GM19328 (cell line): ENCODE data around the gene RASSF5.
"Not testable (repeated sequence)": the region's sequence is repeated elsewhere in the genome, so short reads cannot be mapped to it uniquely, and the experiment has no call there.

ENCODE experiments used
- ATAC-seq: cut with Tn5 transposase; IDR thresholded peaks from one replicate; pipeline ENCODE4 v1.9.1; 2021; ENCODE audit warnings: mild to moderate bottlenecking, moderate library complexity; ENCODE audit not compliant: unreplicated experiment

The RASSF5 gene

DNA sequence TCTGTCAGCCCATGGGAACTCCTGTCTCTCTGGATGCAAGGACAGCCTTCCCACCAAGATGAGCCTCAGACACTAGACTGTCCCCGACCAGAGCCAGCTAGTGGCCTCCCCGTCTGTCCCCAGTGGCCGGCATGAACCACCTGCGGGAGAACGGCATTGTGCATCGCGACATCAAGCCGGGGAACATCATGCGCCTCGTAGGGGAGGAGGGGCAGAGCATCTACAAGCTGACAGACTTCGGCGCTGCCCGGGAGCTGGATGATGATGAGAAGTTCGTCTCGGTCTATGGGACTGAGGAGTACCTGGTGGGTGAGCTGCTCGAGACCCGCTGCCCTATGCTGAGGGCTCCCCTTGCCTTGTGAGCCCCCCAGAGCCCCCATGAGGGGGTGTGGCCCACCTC lies 31.3 kb upstream of the RASSF5 start:
- no peak for ATAC-seq

DNA sequence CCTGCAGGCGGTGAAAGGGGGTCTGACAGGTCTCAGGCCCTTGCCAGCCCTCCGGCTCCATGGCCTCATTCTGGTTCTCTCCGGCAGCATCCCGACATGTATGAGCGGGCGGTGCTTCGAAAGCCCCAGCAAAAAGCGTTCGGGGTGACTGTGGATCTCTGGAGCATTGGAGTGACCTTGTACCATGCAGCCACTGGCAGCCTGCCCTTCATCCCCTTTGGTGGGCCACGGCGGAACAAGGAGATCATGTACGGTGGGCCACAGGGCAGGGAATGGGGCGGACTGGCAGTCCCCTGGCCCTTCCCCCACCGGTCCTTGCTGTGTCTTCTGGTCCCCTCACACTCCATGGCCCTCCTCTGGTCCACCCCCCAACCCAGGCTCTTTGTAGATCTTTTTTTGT lies 30.7 kb upstream of the RASSF5 start:
- ATAC-seq, result no peak

DNA sequence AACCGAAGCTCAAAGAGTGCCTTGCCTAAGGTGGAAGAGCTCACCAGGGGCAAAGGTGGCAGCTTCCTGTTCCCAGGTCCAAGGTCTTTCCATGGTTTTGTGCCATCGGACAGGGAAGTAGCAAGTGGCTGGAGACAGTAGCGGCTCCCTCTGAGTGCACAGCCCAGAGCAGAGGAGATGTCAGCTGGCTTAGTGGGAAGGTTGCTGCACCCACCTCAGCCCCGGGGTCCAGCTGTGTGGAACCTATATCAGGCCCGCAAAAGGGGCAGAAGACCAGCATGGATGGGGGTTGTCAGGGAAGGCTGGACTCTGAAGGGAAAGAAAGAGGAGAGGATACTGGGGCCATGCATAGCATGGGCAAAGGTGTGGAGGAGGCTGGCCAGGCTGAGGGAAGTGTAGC lies 30.2 kb upstream of the RASSF5 start:
- ATAC-seq, result no peak

DNA sequence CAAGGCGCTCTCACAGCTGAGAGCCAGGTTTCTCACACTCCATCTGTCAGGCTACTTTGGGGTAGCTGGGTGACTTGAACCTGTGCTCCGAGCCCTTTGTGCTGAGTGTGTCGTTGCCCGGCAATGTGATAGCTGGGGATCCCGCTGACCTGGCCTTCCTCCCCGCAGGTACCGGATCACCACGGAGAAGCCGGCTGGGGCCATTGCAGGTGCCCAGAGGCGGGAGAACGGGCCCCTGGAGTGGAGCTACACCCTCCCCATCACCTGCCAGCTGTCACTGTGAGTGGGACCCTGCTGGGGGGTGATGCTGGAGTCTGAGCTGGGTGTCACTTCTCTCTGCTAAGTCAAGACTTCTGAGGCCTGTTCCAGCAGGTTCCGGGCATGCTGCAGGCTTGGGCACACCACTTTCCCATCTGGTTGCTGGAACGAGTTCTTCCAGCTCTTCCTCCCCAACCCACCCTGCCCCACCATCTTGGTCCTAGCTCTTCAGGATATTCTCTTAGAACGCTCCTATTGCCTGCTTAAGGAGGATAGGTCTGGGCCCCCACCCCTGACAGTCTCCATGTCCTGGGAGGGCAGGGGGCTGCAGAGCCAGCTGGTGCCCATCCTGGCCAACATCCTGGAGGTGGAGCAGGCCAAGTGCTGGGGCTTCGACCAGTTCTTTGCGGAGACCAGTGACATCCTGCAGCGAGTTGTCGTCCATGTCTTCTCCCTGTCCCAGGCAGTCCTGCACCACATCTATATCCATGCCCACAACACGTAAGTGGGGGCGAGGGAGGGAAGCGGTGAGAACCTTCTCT lies 29.6 kb upstream of the RASSF5 start:
- no peak for ATAC-seq

DNA sequence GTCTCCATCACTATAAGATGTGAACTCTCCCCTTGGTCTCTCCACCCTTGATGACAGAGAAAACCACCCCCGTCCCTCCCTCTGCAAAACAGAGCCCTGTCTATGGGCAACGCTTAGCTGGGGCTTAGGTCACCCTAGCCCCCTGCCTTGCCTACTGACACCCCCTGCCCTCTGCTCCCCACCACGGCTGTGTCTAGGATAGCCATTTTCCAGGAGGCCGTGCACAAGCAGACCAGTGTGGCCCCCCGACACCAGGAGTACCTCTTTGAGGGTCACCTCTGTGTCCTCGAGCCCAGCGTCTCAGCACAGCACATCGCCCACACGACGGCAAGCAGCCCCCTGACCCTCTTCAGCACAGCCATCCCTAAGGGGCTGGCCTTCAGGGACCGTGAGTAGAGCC lies 28.6 kb upstream of the RASSF5 start:
- ATAC-seq, result no peak

DNA sequence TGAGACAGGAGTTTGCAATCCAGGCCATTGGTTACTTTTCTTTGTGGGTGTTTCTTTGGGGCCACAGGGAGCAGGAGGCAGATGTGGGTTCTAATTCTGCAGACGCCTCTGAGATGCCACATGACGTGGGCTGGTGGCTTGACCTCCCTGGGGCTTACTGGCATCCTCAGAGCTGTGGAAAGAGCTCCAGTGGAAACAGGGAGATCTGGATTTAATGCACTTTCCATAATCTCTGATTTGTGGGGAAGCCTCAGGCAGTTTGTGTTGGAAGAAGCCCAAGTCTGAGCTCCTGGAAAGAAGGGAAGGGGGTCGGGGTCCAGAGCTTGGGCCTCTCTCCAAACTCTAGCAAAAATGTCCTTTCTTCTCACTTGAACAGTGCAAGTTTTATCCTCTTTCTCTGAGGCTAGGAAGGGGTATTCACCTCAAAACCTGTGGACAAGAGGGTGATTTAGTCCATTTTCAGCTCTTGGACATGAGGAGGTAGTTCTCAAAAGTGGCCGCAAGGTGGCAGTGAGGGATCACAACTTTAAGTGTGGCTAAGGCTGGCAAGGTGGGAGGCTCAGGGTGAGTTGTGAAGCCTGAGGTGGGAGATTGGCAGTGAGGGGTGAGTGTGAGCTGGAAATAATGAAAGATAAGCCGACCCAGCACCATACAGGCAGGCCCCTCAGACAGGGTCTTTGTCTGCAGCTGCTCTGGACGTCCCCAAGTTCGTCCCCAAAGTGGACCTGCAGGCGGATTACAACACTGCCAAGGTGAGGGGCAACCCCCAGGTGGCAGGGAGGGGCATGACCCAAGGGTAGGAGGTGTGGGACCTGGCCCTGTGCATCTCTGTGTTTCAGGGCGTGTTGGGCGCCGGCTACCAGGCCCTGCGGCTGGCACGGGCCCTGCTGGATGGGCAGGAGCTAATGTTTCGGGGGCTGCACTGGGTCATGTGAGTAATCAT lies 27.9 kb upstream of the RASSF5 start:
- ATAC-seq, result no peak

DNA sequence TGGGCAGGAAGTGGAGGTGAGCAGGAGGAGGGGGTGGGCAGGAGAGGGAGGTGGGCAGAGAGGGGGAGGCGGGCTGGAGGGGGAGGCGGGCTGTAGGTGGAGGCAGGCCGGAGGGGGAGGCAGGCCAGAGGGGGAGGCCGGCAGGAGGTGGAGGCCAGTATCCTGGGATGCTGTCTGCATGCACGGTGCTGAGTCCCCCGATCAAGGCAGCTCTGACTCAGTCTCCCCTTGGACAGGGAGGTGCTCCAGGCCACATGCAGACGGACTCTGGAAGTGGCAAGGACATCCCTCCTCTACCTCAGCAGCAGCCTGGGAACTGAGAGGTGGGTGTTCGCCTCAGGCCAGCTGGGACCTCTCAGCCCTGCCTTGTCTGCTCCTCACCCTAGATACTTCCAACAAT lies 27.1 kb upstream of the RASSF5 start:
- no peak for ATAC-seq

DNA sequence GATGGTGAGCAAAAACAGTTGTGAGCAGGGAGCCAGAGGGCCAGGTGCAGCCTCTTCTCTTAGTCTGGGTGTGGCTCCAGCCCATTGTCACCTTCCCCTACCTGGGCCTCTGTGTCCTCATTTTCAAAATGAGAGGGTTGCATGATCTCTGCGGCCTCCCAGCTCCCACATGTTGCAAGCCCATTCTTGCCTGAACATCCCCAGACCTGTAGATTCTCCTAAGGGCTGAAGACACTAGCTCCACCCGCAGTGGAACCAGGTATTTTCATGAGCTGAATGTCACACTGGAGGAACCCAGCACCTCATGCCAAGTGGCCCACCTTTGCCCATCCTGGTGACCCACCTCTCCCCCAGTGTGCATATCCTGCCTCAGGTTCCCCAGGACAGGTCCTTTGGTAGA lies 24.7 kb upstream of the RASSF5 start:
- ATAC-seq, result no peak

DNA sequence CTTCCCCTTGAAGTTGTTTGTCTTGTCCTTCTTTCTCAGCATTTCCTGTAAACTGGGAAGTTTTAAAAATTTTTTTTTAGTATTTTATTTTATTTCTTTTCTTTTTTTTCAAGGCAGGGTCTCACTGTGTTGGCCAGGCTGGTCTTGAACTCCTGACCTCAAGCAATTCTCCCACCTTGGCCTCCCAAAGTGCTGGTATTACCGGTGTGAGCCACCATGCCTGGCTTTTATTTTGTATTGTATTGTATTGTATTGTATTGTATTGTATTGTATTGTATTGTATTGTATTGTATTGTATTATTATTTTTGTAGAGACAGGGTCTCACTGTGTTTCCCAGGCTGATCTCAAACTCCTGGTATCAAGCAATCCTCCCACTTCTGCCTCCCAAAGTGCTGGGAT lies 23.5 kb upstream of the RASSF5 start:
- not testable (repeated sequence) for ATAC-seq

DNA sequence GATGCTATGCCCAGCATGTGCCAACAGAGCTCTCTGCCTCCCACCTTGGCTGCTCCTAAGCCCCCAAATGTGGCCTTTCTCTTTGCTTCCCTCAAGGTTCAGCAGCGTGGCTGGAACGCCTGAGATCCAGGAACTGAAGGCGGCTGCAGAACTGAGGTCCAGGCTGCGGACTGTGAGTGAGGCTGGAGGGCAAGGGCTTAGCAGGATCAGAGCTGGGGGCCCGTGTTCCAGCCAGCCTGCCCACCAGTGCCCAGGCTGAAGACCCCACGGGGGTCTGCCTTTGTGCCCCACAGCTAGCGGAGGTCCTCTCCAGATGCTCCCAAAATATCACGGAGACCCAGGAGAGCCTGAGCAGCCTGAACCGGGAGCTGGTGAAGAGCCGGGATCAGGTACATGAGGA lies 22.4 kb upstream of the RASSF5 start:
- ATAC-seq, result no peak

DNA sequence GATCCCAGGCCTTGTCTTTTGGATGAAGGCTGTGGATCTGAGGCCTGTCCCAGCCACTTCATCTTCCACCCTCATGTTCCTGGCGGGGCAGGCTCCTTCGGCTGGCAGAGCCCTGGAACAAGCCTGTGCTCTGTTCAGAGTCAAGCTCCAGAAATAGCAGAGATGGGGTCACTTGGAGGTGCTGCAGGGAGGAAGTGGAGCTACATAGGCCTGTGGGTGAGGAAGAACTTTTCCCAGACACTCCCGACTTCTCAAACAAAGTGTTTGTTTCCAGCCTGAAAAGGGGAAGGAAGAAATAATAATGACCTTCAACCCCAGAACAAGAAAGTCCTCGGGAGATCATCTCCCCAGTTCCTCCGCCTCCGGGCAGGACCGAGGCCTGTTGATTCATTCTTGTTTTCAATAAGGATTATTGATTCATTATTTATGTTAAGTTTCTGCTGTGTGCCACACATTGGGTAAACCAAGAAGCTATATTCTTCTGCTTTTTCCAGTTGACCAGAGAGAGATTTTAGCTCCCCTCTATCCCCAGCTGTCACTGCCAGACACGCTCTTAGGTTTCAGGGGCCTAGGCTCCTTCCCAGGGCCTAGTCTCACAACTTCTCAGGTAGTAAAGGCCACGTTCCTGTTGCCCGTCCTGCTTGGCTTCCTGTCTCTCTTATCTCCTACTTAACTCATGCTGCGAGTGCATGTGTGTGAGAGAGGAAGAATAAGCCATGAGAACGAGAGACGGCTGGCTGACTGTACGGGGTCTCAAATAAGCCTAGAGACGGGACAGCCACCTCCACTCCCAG lies 20.1 kb upstream of the RASSF5 start:
- ATAC-seq, result no peak

DNA sequence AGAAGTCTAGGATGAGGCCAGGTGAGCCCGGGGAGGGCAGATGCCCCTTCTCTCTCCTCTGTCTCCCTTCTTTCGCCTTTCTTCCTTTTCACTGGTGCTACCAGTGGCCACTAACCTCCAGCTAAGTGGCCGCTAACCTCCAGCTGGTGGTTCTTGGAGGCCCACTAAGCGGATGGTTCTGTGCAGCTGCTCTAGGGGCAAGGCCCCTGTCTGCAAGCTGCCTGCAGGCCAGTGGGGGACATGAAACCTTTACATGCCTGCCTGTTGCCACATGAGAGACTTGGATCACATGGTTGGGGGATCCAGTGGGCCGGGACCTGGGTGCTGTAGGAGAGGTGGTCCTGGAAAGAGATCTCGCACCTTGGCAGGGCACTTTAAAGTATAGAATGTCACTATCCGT lies 19.4 kb upstream of the RASSF5 start:
- ATAC-seq, result no peak

DNA sequence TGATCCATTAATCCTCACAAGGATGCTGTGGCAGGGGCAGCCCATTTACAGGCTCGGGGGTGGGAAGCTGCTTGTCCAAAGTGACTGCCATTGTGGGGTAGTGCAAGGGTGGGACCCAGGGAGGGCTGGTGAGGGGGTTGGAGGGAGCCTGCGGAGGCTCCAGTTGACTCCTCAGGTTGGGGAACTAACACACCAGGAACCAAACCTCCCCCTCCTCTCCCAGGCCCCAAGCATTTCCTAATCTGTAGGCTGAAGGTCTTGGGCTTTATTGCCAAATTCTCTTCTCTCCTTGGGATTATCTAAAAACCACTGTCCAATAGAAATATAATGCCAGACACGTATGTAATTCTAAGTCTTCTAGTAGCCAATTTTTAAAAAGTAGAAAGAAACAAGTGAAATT lies 18.9 kb upstream of the RASSF5 start:
- no peak for ATAC-seq

DNA sequence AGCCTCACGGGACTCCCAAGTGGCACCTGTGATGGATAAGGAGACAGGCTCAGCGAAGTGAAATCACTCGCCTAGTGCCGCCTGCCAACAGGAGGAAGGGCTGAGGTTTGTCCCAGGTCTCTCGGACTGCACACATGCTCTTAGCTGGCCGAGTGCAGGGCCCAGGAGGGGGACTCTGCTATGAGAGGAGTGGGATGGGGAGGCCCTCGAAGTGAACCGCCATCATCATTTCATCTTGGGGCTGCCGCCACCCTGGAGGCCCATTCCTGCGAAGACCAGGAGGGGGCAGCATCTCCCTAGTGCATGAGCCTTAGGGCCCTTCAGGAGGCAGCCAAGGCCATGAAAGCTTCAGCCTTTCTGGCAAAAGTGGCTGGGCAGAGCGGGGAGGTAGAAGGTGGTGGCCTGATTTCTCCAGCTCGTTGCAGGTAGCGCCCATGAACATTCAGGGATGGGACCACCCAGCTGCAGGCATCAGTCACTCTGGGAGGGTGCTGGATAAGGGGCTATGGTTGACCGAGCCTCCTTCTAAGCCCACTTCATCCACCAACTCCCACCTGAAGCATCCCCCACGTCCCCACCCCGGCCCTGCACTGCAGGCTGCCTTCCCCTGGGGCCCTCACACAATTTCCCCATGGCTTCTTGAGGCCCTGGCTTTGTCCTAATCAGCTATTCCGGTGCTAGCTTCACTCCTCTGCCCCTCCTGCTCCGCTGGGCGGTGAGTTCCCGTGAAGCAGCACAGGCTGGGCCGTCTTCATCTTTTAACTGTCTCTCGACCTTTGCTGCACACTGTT lies 17.2 kb upstream of the RASSF5 start:
- ATAC-seq, result no peak

DNA sequence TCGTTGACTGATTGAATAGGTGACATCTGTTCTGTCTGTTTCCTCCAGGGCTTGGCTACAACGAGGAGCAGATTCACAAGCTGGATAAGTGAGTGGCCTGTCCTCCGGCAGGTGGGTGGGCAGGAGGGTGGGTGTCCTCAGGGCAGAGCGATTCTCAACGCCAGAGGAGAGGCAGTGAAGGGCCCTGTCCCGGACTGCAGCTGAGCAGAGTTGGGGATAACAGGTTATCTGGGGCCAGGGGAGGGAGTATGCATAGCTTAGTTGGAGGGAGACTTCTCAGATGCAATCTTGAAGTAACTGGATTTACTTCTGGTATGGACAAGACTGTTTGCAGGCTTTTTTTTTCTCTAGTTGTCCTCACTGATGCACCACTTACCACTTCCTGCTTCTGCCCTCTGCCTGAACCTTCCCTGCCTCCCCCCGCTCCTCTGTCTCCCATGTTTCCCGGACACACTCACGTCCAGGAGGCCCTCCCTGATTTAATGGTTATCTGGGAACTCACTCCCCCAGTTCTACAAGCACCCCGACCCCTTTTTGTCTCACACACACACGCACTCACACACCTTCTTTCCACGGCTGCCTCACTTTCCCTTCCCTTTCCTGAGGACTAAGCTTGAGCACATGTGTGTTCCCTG lies 16.4 kb upstream of the RASSF5 start:
- ATAC-seq, result no peak

DNA sequence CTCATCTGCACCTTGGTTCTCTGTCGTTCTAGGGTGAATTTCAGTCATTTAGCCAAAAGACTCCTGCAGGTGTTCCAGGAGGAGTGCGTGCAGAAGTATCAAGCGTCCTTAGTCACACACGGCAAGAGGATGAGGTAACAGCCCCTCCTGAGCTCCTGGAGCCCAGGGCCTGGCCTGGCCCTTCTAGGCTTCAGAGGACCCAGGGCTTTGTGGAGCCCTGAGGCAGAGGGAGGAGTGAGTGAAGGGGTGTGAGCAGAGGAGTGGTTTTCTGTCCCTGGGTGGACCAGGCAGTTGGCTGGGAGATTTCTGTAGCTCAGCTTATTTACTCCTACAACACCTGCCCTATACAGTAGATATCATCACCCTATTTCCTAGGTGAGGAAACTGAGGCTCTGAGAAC lies 15.7 kb upstream of the RASSF5 start:
- ATAC-seq, result no peak

DNA sequence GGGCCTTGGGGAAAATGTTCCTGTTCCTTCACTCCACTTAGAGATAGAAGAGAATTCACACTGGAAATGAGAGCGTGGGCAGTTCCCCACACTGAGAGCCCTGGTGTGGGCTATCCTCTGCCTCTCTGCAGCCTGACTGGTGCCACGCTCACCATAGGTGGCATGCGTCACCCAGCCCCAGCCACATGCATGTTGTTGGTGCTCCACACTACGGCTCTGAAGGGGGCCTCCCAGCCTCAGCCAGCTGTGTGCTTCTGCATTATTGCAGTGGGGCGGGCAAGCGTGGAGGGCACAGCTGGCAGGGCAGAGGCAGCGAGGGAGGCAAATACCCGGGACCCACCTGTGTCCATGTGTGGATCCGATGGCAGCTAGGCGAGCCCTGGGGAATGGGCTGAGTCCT lies 14.7 kb upstream of the RASSF5 start:
- no peak for ATAC-seq

DNA sequence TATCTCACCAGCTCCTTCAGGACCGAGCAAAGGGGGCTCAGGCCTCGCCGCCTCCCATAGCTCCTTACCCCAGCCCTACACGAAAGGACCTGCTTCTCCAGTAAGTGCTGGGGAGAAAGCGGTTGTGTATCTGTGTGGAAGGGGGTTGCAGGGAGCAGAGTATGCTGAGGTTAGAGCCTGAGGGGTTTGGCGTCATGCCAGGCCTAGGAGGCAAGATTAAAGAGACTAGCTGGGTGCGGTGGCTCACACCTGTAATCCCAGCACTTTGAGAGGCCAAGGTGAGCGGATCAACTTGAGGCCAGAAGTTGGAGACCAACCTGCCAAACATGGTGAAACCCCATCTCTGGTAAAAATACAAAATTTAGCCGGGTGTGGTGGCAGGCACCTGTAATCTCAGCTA lies 14.1 kb upstream of the RASSF5 start:
- no peak for ATAC-seq

DNA sequence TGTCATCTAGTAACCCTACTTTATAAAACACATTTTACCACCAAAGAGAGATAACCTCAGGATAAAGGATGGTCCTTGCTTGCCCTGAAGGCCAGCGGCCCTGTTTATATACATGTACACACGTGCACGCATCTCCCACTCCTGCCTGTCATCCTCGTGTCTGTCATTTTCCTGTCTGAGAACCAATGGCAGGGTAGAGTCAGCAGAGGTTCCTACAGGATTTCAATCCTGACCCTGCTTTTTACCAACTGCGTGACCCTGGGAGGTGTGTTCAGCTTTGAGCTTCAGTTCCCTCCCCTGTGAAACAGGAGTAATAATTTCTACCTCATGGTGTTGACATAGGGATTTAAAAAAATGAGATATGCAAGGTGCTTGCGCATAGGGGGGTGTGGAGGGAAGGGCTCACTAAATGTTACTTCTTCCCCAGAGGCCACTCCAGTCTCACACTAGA lies 12.3 kb upstream of the RASSF5 start:
- ATAC-seq, result no peak

DNA sequence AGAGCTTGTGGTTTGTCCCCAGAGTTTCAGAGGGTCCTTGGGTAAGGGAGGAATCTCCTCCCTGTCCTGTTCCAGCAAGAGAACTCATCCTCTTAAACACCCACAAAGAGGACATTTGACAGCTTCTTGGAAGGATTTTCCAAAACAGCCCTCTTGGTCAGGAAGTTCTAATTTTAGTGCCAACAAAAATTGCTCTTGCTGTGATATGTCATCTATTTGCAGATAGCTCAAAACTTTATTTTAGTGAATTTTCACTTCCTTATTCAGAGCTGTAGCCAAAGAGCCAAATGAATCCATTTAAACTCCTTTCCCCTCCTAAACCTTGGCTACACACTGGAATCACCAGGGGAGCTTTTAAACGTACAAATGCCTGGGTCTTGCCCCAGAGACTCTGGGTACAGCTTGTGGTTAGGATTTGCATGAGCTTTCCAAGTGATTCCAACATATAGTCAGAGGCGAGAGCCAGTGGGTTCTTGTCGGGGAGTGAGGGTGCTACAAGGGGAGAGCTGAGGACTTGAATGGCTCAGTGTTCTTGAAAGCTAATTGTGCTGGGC lies 11.8 kb upstream of the RASSF5 start:
- no peak for ATAC-seq
